Stimulated activated CD8-positive, alpha-beta memory T cell treated with anti-CD3 and anti-CD28 coated beads, Interleukin-12 subunit alpha, Interleukin-12 subunit beta, amount 100 ng/mL, for 24 hours (primary cell): ENCODE results near the gene PRKD1.
"Not testable (repeated sequence)": the region's sequence is repeated elsewhere in the genome, so short reads cannot be mapped to it uniquely, and the experiment has no call there.

Experiments used
- DNase-seq: peaks from one replicate; pipeline ENCODE4 v3.0.0-alpha.2; 2020; ENCODE audit errors: extremely low read depth

Gene PRKD1

DNA sequence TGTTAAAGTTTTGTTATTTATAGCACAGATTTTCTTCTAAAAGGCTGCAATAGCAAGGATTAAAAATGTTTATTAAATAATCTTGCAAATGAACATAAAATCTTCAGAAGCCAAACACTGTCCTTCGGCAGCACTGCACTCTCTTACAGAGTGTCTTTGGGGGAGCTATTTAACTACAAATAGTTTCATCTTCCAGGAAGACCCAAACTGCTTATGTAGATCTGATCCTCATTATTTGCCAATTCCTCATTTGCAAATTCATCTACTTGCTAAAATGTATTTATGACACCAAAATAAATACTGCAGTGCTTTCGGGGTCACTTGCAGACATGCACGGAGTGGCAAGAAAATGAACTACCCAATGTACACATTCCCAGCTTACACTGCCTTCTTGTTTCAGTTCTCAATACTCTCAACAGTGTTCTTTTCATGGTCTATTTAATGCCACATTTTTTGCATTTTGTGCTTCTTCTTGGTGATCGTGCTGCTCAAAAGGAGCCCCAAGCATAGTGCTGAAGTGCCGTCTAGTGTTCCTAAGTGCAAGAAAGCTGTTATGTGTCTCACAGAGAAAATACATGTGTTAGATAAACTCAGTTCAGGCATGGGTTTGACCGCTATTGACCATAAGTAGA lies 128.1 kb downstream of the PRKD1 start:
- DNase-seq: no peak

- no peak for DNase-seq
Observed at GRCh38 chr14:29798811-29799210, 128.8 kb downstream of the PRKD1 start.

GRCh38 chr14:29798108-29798663 lies 129.5 kb downstream of the PRKD1 start:
- no peak for DNase-seq

DNA sequence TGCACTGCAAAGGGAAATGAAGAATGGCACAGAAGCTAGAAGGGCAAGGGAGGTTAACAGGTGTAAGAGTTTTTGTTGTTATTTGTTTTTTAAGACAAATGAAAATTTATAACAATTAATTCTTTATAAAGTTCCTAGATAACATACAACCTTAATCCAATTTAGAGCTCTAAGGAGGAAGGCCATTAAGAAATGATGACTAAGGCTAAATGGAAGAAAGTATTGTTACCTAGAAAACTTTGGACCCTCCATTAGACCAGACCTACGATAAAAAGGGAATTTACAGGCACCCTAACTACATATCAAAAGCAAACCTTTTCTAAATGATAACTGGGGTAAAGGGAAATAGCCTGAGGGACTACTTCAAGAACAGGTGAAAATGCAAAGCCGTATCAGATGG lies 130.8 kb downstream of the PRKD1 start:
- no peak for DNase-seq

GRCh38 chr14:29789475-29789874 lies 138.2 kb downstream of the PRKD1 start:
- DNase-seq: no peak

DNA sequence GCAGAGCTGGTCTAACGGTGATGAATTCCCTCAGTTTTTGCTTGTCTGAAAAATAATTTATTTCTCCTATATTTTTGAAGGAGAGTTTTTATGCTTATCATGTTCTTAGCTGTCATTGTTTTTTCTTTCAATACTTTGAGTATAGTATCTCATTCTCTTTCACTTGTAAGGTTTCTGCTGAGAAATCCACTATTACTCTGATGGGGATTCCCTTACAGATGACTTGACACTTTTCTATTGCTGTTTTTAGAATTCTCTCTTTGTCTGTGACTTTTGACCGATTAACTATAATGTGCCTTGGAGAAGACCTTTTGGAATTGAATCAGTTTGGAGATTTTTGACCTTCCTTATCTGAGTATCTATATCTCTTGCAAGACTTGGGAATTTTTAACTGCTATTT lies 139.6 kb downstream of the PRKD1 start:
- DNase-seq: no peak

GRCh38 chr14:29783556-29783955 lies 144.1 kb downstream of the PRKD1 start:
- DNase-seq: no peak

DNA sequence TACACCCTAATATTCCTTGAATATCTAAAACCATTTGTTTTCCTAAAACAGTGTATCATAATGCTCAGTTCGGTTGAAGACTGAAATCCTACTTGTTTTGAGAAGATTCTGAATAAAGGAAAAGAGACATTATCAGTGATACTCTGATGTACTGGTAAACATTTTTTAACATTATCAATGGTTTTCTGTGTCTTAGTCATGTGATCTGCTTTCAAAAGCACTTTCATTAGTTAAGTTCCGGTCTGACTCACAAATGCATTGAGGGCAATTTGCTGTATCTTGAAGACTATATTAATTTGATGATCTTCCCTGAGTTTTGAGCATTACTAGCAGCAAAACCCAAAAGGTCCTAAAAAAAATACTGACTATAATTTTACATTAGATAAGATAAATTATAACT lies 145.6 kb downstream of the PRKD1 start:
- DNase-seq: no peak

GRCh38 chr14:29777142-29777541 lies 150.5 kb downstream of the PRKD1 start:
- DNase-seq: not testable (repeated sequence)

- DNase-seq: no peak
Observed at GRCh38 chr14:29773990-29774389, 153.7 kb downstream of the PRKD1 start.

DNA sequence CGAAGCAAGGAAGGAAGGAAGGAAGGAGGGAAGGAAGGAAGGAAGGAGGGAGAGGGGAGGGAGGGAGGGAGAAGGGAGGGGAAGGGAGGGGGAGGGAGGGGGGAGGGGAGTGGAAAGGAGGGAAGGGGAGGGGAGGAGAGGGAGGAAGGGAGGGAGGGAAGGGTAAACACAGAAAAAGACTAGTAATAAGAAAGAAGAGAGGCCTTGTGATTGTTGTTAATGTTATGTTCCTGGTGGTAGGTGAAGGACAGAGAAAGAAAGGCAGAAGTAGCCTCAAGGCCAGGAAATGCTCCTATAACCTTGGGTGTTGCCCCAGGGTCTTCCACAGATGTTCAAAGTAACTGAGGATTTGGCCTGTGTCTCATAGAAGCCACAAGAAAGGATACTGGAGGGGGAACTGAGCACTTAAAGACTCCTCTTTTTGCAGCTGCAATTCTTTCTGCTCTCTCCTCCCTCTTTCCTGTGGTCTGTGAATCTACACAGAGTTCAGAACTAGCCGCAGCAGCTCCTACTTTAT lies 164.2 kb downstream of the PRKD1 start:
- DNase-seq: no peak

- no peak for DNase-seq
Observed at GRCh38 chr14:29759521-29760340, 167.9 kb downstream of the PRKD1 start.

GRCh38 chr14:29757711-29758233 lies 169.9 kb downstream of the PRKD1 start:
- no peak for DNase-seq

DNA sequence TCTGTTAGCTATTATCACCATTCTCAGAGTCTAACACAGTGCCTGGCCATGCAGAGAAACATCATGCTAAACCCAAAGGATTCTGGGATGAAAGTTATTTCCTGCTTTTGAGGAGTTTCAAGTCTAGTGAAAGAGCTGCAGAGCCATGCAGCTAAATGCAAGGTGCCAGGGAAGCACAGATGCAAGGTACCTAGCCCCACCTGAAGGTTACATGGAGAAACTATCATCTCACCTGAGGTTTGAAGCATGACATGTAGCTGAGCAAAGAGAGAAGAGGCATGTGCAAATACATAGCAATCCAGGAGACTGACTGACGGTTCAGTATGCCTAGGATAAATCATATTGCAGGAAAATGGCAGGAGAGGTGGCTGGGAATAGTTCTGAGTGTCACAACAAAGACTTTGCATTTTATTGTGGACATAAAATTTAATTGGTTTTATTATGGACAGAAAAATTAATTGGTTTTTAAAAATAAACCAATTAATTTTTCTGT lies 170.4 kb downstream of the PRKD1 start:
- DNase-seq: no peak

DNA sequence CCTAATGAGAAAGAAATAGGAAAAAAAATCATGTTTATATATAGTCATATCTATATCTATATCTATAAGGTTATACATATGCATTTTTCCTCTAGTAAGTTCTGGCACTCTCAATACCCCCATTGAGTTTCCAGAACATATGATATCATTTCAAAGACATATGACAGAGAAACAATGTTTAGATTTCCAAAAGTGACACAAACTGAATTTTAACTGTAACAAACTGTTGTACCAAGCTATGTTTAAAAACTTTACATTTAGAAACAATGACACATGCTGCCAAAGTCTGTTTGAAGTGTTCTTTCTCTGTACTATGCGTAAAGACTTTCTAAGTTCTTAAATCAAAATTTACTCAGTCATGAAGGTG lies 171.6 kb downstream of the PRKD1 start:
- no peak for DNase-seq

DNA sequence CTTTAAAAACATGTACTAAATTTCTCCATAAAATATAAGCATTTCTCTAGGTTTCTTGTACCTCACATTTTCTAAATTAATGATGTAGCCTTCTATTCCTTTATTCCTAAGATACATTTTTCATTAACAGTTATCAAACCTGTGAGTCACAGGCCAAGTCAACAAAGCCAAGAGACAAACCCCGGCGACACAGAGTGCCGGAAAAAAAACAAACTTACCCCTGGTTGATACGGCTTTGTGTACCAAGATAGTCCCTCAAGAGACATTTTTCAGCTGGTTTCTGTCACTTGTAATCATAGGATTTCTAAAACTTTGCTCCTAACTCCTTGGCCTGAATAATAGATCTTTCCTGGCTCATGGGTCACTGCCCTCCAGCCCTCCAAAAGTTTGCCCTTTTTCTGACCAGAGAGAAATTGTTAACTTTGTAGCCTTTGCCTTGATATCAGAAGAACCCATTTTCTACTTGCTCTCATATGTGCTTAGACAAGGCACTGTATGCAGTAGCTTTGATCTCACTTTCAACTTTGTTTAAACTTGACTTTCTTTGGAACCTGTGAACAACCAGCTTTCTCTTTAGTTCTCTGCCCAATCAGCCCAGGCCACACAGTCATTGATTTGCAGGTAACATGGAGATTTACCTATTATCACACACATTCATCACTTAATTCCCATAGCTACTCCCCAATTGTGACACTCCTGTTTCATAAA lies 172.2 kb downstream of the PRKD1 start:
- no peak for DNase-seq

- DNase-seq: no peak
Observed at GRCh38 chr14:29754134-29754533, 173.5 kb downstream of the PRKD1 start.

DNA sequence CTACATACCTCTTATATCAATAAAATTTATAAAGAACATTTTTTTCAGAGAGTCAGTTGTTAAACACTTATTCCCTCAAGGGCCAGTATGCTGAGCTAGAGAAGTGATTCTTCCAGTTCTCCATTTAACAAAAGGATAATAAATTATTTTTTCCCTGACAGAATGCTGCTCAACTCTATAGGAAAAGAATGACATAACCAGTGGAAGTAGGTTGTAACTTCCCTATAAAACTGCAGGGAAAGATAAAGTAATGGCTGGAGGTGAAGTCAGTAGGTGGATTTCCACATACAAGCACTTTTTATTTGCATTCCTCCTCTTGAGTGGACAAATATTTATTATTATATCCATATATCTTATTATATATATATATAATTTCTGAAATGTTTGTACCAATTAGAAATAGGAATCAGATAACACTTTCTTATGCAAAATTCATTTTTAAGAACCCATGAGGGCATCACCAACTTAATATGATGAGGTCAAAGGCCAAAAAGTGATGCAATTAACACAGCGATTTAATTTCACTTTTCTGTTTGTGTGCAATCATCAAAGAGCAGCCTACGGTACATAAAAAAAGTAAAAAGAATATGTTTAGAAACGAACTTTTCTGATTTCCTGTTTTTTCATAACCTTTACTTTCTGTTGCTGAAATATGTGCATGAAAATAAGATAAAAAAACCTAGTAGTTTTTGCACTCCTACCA lies 175.3 kb downstream of the PRKD1 start:
- no peak for DNase-seq

GRCh38 chr14:29749829-29750228 lies 177.8 kb downstream of the PRKD1 start:
- DNase-seq: no peak

GRCh38 chr14:29749327-29749726 lies 178.3 kb downstream of the PRKD1 start:
- no peak for DNase-seq

DNA sequence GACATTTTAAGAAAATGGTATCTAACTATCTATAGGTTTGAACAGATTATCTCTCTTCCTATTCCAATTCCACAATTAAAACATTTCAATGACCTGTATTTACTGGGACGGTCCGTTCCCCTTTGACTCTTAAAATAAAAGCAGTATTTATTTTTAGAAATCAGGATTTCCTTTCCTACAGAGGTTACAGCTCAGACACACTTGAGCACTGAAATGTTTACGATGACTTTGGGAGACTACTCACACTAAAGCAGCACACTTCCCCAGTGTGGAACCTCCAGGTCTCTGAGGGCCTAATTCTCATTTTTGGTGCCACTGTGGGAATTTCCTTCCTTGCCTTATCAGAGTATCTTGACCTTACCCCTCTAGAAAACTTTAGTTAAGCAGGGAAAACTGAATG lies 181.8 kb downstream of the PRKD1 start:
- DNase-seq: no peak
